K562 (cell line): ENCODE measurements around the gene GPRIN3. TPM values are rescaled to one million over a fixed set of nuclear protein-coding genes. Genes with fewer than 3 reads are reported as not detected.

Source experiments
- ATAC-seq: fragments of 200-7000 bp; cut with Tn5 transposase; 3 replicates; pipeline ENCODE4 v1.9.1; 2020; ENCODE audit warnings: moderate library complexity
- BruUV-seq: library from RNA; stranded (reverse); fragments of 400-500 nt; replicated peaks from 2 replicates; lab custom pipeline; 2021; lab: Mats Ljungman, UMichigan
- CTCF ChIA-PET: fragments of 300-600 bp; formaldehyde crosslinking; extraction: SDS; loops from one replicate; lab custom pipeline; 2021; ENCODE audit warnings: low intra/inter-chr PET ratio; lab: Yijun Ruan, JAX
- POLR2A ChIA-PET: fragments of 300-600, 350-650 bp; sonication (Branson Sonifier 250); formaldehyde crosslinking; extraction: SDS; loops from one replicate; lab custom pipeline; 2021; ENCODE audit warnings: antibody characterized with exemption, inconsistent platforms; lab: Yijun Ruan, JAX
- DNase-seq, 4 experiments: peaks; one replicate each; pipeline versions ENCODE4 v3.0.0 to v3.0.0-alpha.2; 2011 to 2018; ENCODE audit warnings: low spot score in 3 of 4, mixed read lengths in 3 of 4; ENCODE audit errors: extremely low read depth in 1 of 4
- FAIRE-seq: peaks from 2 replicates; lab custom pipeline; 2011; peaks lifted over from hg19 to GRCh38; lab: Jason Lieb, UNC
- H2AFZ ChIP-seq: 2 replicates; pipeline ENCODE4 v1.6.0; 2011; ENCODE audit warnings: low read depth, low read length, control low read depth, inconsistent platforms
- H3K27ac ChIP-seq: fragments of 200-600 bp; 3 replicates; pipeline ENCODE4 v1.8.0; 2011; ENCODE audit warnings: low read depth, mild to moderate bottlenecking, control low read depth, inconsistent platforms, low read length, moderate library complexity, mixed read lengths; ENCODE audit errors: extremely low read depth
- H3K27me3 ChIP-seq, 2 experiments: fragments of 300-600 bp in 1 of 2; 2 replicates in 1 of 2; 3 replicates in 1 of 2; pipeline versions ENCODE4 v1.6.0 to v1.8.0; 2011; ENCODE audit warnings: inconsistent platforms in 2 of 2, low read length in 2 of 2, mild to moderate bottlenecking in 1 of 2, mixed read lengths in 1 of 2, moderate library complexity in 1 of 2; ENCODE audit not compliant: control insufficient read depth in 2 of 2, insufficient read depth in 2 of 2
- H3K36me3 ChIP-seq: fragments of 300-600 bp; 3 replicates; pipeline ENCODE4 v1.8.0; 2011; ENCODE audit warnings: mild to moderate bottlenecking, low read length, inconsistent platforms; ENCODE audit not compliant: control insufficient read depth, insufficient read depth
- H3K4me1 ChIP-seq, 2 experiments: fragments of 200-600 bp in 1 of 2; replicated peaks in 1 of 2; 2 replicates in 1 of 2; 3 replicates in 1 of 2; pipeline versions ENCODE4 v1.5.1 to v1.8.0; 2011; ENCODE audit warnings: inconsistent platforms in 2 of 2, low read length in 2 of 2, mild to moderate bottlenecking in 1 of 2, mixed read lengths in 1 of 2, moderate library complexity in 1 of 2; ENCODE audit not compliant: control insufficient read depth in 2 of 2, insufficient read depth in 2 of 2
- H3K4me2 ChIP-seq: 2 replicates; pipeline ENCODE4 v1.6.1; 2011; ENCODE audit warnings: low read length, control low read depth, inconsistent platforms, mixed read lengths; ENCODE audit not compliant: insufficient read depth
- H3K4me3 ChIP-seq: fragments of 200-600 bp; sonication (generic), shearing (Covaris generic); 2 replicates; pipeline ENCODE4 v1.5.1; 2016; ENCODE audit warnings: control low read depth, inconsistent platforms
- H3K79me2 ChIP-seq: fragments of 200-600 bp; 3 replicates; pipeline ENCODE4 v1.8.0; 2011; ENCODE audit warnings: low read length, inconsistent platforms; ENCODE audit not compliant: control insufficient read depth, insufficient read depth
- H3K9ac ChIP-seq, 2 experiments: 2 replicates each; pipeline versions ENCODE4 v1.6.0 to v1.6.1; 2011; ENCODE audit warnings: low read depth in 2 of 2, low read length in 2 of 2, control low read depth in 1 of 2, inconsistent platforms in 1 of 2, mild to moderate bottlenecking in 1 of 2, mixed read lengths in 1 of 2; ENCODE audit not compliant: insufficient read depth in 1 of 2
- H3K9me1 ChIP-seq: one replicate; pipeline ENCODE4 v1.6.0; 2011; ENCODE audit warnings: inconsistent platforms, mild to moderate bottlenecking, low read length, moderate library complexity; ENCODE audit not compliant: control insufficient read depth, insufficient read depth
- H3K9me3 ChIP-seq: replicated peaks from 2 replicates; pipeline ENCODE4 v1.5.1; 2011; ENCODE audit warnings: low read depth, low read length, inconsistent platforms; ENCODE audit not compliant: control insufficient read depth, insufficient read depth
- H4K20me1 ChIP-seq: replicated peaks from 2 replicates; pipeline ENCODE4 v1.6.1; 2011; ENCODE audit warnings: low read length, inconsistent platforms, mixed read lengths; ENCODE audit not compliant: control insufficient read depth, insufficient read depth
- CCNT2 ChIP-seq: IDR thresholded peaks from 2 replicates; pipeline ENCODE4 v1.6.1; 2011; ENCODE audit warnings: borderline replicate concordance, low read depth, mild to moderate bottlenecking, moderate library complexity, mixed read lengths, low read length; ENCODE audit not compliant: insufficient read length; ENCODE audit errors: extremely low read depth
- HDAC2 ChIP-seq: fragments of 450-650 bp; IDR thresholded peaks from 2 replicates; pipeline ENCODE4 v1.6.1; 2016; ENCODE audit warnings: mild to moderate bottlenecking
- HDGF ChIP-seq: fragments of 450-650 bp; IDR thresholded peaks from 2 replicates; pipeline ENCODE4 v1.6.1; 2016
- LEF1 ChIP-seq: fragments of 450-650 bp; IDR thresholded peaks from 2 replicates; pipeline ENCODE4 v1.6.1; 2016; ENCODE audit warnings: mild to moderate bottlenecking
- MEF2A ChIP-seq: IDR thresholded peaks from 2 replicates; pipeline ENCODE4 v1.6.1; 2011; ENCODE audit warnings: low read depth, mild to moderate bottlenecking, low read length, moderate library complexity; ENCODE audit not compliant: control insufficient read depth
- MYC ChIP-seq, 2 experiments: fragments of 250-450 bp in 1 of 2; sonication (Bioruptor Pico) in 1 of 2; IDR thresholded peaks; 2 replicates each; pipeline versions ENCODE4 v1.5.1 to v1.6.1; 2012 to 2021; ENCODE audit warnings: low read depth in 2 of 2, borderline replicate concordance in 1 of 2, improper control_type of control experiment in 1 of 2, low read length in 1 of 2, mild to moderate bottlenecking in 1 of 2, moderate library complexity in 1 of 2
- PHF20 ChIP-seq: fragments of 450-650 bp; IDR thresholded peaks from 2 replicates; pipeline ENCODE4 v1.6.1; 2018; ENCODE audit not compliant: partially characterized antibody
- RBBP5 ChIP-seq: fragments of 200-600 bp; sonication (generic); IDR thresholded peaks from 2 replicates; pipeline ENCODE4 v1.6.1; 2012; ENCODE audit warnings: borderline replicate concordance, mild to moderate bottlenecking, low read length, control low read depth, inconsistent platforms; ENCODE audit not compliant: insufficient read depth, poor library complexity, severe bottlenecking
- SREBF2 ChIP-seq: sonication (generic); formaldehyde crosslinking; IDR thresholded peaks from 2 replicates; pipeline ENCODE4 v1.4.0; 2020; ENCODE audit warnings: mild to moderate bottlenecking, missing genetic modification reagents
- TFAM ChIP-seq: fragments of 250-450 bp; sonication (Bioruptor Pico); conservative IDR thresholded peaks from 2 replicates; pipeline ENCODE4 v1.5.0; 2021; ENCODE audit warnings: mild to moderate bottlenecking, moderate library complexity
- ZNF23 ChIP-seq: fragments of 250-450 bp; sonication (Bioruptor Pico); IDR thresholded peaks from 2 replicates; pipeline ENCODE4 v1.4.0; 2020; ENCODE audit warnings: mild to moderate bottlenecking
- ZNF586 ChIP-seq: fragments of 450-650 bp; formaldehyde crosslinking; conservative IDR thresholded peaks from 2 replicates; pipeline ENCODE4 v1.4.0; 2020; ENCODE audit warnings: mild to moderate bottlenecking, moderate library complexity
- WGBS: fragments of 100-300 bp; shearing (Covaris generic); methylation state at CpG from one replicate; pipeline ENCODE4 v1.1.6; 2016; ENCODE audit warnings: low coverage, mixed read lengths; ENCODE audit not compliant: insufficient coverage; ENCODE audit errors: missing lambda C conversion rate; 5-methylcytosine and 5-hydroxymethylcytosine counted together
- in situ Hi-C: fragments of 300-500 bp; cut with MboI; formaldehyde crosslinking; loops from 4 replicates; pipeline ENCODE4 v1.15.0; 2018; ENCODE audit warnings: inconsistent platforms, mixed read lengths
- intact Hi-C: fragments of 100-400 bp; cut with micrococcal nuclease; formaldehyde crosslinking; loops from 2 replicates; pipeline ENCODE4 v1.14.2; 2022
- polyA plus RNA-seq, 8 experiments: library from polyadenylated mRNA; depleted of rRNA in 4 of 8; stranded (reverse) in 5 of 8; unstranded in 3 of 8; fragments of >200 nt; fragmentation: Nextera tagmentation in 2 of 8; fragmentation: Illumina TruSeq in 1 of 8; extraction: Ambion mirVana in 2 of 8; extraction: Trizol in 1 of 8; gene quantifications; 2 replicates each; pipeline versions ENCODE4 v1.2.1 to v1.2.3, GENCODE V29; 2011 to 2014; ENCODE audit warnings: inconsistent platforms in 1 of 8, missing spikeins in 1 of 8
- total RNA-seq, 7 experiments: library from RNA; depleted of rRNA in 6 of 7; stranded (reverse); fragments of >200 nt in 6 of 7; fragmentation: Illumina TruSeq in 2 of 7; extraction: Trizol in 2 of 7; gene quantifications; 2 replicates each; pipeline versions ENCODE4 v1.2.1 to v1.2.3, GENCODE V29; 2011 to 2021; ENCODE audit warnings: low replicate concordance in 1 of 7
- TF ChIP-seq, protein P1 (sequence below): fragments of 450-650 bp; IDR thresholded peaks from 2 replicates; pipeline ENCODE4 v1.6.1; 2016; ENCODE audit warnings: mild to moderate bottlenecking
- TF ChIP-seq, protein P2 (sequence below): sonication (generic); formaldehyde crosslinking; IDR thresholded peaks from 2 replicates; pipeline ENCODE4 v1.8.0; 2022; ENCODE audit warnings: mild to moderate bottlenecking, missing genetic modification reagents
- TF ChIP-seq, protein P3 (sequence below): fragments of 250-450 bp; sonication (Bioruptor Pico); IDR thresholded peaks from 2 replicates; pipeline ENCODE4 v1.6.1; 2021; ENCODE audit warnings: mild to moderate bottlenecking

GPRIN3 gene
- total and polyA plus RNA-seq, 9 of the 15 experiments (the other 6 are each of a cell fraction or from before 2014, with no cell fraction given): 0.02 TPM; not detected in 8

DNA sequence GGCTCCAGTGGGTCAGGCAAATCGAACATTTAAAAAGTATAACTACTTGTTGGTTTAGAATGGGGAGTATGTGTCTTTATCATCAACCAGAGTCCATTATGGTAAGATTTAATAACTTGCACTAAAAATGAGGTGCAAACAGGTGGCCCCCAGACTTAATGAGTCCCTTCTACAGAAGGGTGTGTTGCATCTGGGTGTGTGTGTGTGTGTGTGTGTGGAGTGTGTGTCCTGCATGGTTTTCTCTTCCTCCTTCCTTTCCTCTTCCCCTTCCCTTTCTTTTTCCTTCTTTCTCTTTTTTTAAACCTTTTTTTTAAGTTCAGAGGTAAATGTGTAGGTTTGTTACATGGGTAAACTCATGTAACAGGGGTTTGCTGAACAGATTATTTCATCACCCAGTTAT, 53.7 kb downstream of the GPRIN3 start (continued):
- TF ChIP-seq PHF20: no peak
- TF ChIP-seq, protein P1, sequence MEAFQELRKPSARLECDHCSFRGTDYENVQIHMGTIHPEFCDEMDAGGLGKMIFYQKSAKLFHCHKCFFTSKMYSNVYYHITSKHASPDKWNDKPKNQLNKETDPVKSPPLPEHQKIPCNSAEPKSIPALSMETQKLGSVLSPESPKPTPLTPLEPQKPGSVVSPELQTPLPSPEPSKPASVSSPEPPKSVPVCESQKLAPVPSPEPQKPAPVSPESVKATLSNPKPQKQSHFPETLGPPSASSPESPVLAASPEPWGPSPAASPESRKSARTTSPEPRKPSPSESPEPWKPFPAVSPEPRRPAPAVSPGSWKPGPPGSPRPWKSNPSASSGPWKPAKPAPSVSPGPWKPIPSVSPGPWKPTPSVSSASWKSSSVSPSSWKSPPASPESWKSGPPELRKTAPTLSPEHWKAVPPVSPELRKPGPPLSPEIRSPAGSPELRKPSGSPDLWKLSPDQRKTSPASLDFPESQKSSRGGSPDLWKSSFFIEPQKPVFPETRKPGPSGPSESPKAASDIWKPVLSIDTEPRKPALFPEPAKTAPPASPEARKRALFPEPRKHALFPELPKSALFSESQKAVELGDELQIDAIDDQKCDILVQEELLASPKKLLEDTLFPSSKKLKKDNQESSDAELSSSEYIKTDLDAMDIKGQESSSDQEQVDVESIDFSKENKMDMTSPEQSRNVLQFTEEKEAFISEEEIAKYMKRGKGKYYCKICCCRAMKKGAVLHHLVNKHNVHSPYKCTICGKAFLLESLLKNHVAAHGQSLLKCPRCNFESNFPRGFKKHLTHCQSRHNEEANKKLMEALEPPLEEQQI: no peak
- no peak for TF ChIP-seq TFAM (CRISPR knock-in tag)
- no peak for TF ChIP-seq RBBP5

DNA sequence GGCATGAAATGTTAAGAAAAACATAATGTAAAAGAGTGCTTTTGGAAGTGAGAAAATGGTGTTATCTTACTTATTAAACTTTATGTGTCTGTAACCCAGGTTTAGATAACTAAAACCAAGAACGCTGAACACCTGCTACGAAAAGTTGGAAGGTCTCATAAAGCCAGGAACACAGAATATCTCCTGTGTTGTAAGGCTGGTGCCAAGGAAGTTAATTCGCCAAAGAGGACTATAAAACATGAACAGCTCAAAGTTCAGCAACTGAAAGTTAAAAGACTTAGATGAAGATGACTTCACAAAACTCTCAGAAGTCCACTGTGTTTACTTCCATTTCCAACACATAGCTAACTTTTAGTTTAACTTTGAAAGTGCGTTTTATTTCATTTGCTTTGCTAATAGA, 54.3 kb downstream of the GPRIN3 start:
- intact Hi-C loops (no loop called here), in situ Hi-C loops (no loop called here)
- peaks cover 0 to 5% of the 10 kb centered on the region in 2 experiments; a peak in 1 of 5 replicates for H3K27me3 ChIP-seq
- DNase-seq (no peak), FAIRE-seq (no peak), ATAC-seq (no peak)
- H2AFZ ChIP-seq: no peak overlapping the region
- H3K4me1 ChIP-seq: no peaks in the 10 kb centered on the region
- no peak overlapping the region for H3K4me2 ChIP-seq
- no TSS peak for BruUV-seq
- no peaks in the 10 kb centered on the region for H3K9me1 ChIP-seq
- H3K9me3 ChIP-seq: no peaks in the 10 kb centered on the region
- H4K20me1 ChIP-seq: no peaks in the 10 kb centered on the region
- H3K36me3 ChIP-seq: no peaks in the 10 kb centered on the region
- CTCF ChIA-PET: no interaction called here
- H3K79me2 ChIP-seq: no peaks in the 10 kb centered on the region
- no peak overlapping the region for H3K9ac ChIP-seq
- POLR2A ChIA-PET: no interaction called here
- WGBS: 1% methylated on average over 4 of the region's 4 CpGs
- no peak overlapping the region for H3K4me3 ChIP-seq
- no peak overlapping the region for H3K27ac ChIP-seq
- TF ChIP-seq MYC (IDR thresholded peaks at IDR 0.05; ENCODE audit: low read depth, low read length) (no peak), MYC (CRISPR knock-in tag; IDR thresholded peaks at IDR 0.05; ENCODE audit: borderline replicate concordance, low read depth) (no peak), CCNT2 (no peak), MEF2A (no peak), ZNF23 (CRISPR knock-in tag) (no peak), HDAC2 (no peak), SREBF2 (CRISPR knock-in tag) (no peak), LEF1 (no peak), ZNF586 (CRISPR knock-in tag) (no peak), HDGF (no peak)
- TF ChIP-seq, protein P2, sequence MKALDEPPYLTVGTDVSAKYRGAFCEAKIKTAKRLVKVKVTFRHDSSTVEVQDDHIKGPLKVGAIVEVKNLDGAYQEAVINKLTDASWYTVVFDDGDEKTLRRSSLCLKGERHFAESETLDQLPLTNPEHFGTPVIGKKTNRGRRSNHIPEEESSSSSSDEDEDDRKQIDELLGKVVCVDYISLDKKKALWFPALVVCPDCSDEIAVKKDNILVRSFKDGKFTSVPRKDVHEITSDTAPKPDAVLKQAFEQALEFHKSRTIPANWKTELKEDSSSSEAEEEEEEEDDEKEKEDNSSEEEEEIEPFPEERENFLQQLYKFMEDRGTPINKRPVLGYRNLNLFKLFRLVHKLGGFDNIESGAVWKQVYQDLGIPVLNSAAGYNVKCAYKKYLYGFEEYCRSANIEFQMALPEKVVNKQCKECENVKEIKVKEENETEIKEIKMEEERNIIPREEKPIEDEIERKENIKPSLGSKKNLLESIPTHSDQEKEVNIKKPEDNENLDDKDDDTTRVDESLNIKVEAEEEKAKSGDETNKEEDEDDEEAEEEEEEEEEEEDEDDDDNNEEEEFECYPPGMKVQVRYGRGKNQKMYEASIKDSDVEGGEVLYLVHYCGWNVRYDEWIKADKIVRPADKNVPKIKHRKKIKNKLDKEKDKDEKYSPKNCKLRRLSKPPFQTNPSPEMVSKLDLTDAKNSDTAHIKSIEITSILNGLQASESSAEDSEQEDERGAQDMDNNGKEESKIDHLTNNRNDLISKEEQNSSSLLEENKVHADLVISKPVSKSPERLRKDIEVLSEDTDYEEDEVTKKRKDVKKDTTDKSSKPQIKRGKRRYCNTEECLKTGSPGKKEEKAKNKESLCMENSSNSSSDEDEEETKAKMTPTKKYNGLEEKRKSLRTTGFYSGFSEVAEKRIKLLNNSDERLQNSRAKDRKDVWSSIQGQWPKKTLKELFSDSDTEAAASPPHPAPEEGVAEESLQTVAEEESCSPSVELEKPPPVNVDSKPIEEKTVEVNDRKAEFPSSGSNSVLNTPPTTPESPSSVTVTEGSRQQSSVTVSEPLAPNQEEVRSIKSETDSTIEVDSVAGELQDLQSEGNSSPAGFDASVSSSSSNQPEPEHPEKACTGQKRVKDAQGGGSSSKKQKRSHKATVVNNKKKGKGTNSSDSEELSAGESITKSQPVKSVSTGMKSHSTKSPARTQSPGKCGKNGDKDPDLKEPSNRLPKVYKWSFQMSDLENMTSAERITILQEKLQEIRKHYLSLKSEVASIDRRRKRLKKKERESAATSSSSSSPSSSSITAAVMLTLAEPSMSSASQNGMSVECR (CRISPR knock-in tag): no peak
- TF ChIP-seq, protein P3, sequence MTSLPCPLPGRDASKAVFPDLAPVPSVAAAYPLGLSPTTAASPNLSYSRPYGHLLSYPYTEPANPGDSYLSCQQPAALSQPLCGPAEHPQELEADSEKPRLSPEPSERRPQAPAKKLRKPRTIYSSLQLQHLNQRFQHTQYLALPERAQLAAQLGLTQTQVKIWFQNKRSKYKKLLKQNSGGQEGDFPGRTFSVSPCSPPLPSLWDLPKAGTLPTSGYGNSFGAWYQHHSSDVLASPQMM (CRISPR knock-in tag): no peak
